Panc1 (cell line): ENCODE measurements around the gene DCUN1D2.

Source experiments
- SIN3A ChIP-seq: IDR thresholded peaks from 2 replicates; pipeline ENCODE4 v1.6.1; 2012; ENCODE audit warnings: low read depth, mild to moderate bottlenecking, low read length, moderate library complexity, borderline replicate concordance; ENCODE audit not compliant: insufficient read depth
- TF ChIP-seq, protein P1 (sequence below): fragments of 450-650 bp; IDR thresholded peaks from 2 replicates; pipeline ENCODE4 v1.5.1; 2017; ENCODE audit warnings: mild to moderate bottlenecking

DNA sequence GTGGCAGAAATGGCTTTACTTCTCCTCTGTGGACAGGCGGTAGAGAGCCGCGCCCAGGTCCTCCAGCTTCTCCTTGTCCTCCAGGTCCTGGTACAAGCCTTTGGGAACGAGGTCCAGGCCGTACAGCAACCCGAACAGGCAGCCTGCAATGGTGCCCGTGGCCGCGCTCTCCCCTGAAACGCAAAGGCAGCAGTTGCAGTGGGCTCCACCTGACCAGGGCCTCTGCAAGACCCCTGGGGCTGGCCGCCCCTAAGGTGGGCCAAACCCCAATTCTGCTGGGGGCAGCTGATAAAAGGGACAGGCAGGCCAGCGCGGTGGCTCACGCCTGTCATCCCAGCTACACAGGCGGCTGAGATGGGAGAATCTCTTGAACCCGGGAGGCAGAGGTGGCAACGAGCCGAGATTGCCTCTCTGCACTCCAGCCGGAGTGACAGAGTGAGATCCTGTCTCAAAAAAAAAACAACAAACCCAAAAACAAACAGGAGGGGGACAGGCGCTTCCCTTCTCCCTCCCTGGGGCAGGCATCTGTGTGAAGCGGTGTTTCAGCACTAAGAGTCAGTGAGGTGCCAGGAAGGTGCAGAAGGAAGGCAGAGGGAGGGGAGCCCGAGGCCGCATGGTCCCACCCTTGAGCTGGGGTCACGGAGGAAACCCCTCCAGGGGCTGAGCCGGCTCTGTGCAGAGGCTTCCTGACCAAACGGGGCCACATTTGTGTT, 67.5 kb downstream of the DCUN1D2 start:
- TF ChIP-seq SIN3A, result no peak
- TF ChIP-seq, protein P1, sequence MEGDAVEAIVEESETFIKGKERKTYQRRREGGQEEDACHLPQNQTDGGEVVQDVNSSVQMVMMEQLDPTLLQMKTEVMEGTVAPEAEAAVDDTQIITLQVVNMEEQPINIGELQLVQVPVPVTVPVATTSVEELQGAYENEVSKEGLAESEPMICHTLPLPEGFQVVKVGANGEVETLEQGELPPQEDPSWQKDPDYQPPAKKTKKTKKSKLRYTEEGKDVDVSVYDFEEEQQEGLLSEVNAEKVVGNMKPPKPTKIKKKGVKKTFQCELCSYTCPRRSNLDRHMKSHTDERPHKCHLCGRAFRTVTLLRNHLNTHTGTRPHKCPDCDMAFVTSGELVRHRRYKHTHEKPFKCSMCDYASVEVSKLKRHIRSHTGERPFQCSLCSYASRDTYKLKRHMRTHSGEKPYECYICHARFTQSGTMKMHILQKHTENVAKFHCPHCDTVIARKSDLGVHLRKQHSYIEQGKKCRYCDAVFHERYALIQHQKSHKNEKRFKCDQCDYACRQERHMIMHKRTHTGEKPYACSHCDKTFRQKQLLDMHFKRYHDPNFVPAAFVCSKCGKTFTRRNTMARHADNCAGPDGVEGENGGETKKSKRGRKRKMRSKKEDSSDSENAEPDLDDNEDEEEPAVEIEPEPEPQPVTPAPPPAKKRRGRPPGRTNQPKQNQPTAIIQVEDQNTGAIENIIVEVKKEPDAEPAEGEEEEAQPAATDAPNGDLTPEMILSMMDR, result no peak
